Measurements from ENCODE around the gene MRAP2.

The MRAP2 gene

GRCh38 chr6:84135291-84135690 is 101.7 kb downstream of the MRAP2 start:
- DNase-seq (ENCODE audit: low spot score), result no peak

DNA sequence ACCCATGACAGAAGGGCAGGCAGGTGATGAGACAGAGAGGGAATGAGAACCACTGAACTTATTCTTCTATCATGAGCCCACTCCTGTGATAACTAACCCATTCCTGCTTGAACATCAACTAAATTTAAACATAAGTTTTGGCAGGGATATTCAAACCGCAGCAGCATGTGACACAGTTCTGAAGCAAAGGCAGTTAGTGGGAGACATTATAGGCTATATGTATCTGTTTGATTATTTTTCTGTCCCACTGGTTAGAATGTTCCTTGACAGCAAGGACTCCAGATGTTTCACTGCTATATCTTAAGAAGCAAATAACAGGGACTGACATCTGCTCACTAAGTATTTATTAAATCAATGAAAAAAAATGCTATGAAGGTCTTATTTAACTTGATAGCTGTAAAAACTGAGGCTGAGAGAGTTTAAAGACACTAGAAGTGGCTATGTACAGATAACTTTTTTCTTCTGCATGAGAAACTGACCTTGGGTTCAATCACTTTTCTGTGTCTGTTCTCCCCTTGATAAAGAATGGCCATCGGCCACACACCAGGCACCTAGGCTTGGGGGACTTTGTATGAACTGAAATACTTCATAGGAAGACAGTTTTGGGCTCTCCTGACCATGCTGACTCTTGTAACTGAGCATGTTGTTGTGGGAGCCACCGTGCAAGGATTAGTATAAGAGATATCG is 102.9 kb downstream of the MRAP2 start:
- no peak for DNase-seq (ENCODE audit: low spot score)

DNA sequence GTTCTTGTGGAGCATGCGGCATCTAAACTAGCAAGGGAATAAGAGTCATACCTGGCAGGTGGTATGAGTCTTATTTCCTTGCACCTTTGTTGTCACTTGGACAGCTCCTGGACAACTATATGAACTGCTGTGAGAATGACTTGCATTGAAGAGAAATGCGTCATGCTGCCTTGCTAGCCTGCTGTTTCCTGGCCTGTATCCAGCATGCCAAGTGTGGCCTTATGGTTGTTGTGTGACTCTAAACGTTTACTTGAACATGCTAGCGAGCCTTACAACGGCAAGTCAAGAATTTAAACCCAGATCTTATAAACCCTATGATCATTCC is 103.4 kb downstream of the MRAP2 start:
- no peak for DNase-seq (ENCODE audit: low spot score)

DNA sequence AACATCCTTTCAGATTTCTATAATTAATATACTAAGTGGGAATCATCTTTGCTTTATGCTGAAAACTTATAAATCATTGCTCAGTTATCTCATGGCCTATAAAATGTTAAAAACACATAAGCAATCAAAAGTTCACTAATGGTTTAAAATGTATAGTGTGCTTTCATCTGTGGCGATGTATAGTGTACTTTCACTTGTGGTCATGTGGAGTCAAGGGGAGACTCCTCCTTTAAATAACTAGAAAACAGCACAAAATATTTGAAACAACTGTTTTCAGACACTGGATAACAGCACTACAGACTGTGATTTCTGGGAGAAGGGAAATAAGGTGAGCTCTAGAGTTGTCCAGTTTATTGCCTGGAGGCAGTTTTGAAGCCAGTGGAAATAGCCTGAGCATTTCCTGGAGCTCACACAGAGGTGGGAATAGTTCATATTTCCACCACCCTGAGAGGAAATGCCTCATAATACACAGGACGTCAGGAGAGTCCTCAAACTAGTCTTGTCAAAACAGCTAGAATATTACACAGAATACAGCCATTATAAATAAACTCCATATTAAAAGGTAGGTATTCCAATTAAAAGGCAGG is 104.5 kb downstream of the MRAP2 start:
- DNase-seq (ENCODE audit: low spot score), result no peak

GRCh38 chr6:84139311-84139710 is 105.7 kb downstream of the MRAP2 start:
- DNase-seq (ENCODE audit: low spot score), result no peak

All from NAMALWA (cell line).